Ishikawa (cell line): Measurements from ENCODE around the gene RIPK3.

Experiments used
- CEBPB ChIP-seq: IDR thresholded peaks from 2 replicates; pipeline ENCODE4 v1.6.1; 2012
- CREB1 ChIP-seq: IDR thresholded peaks from 2 replicates; pipeline ENCODE4 v1.6.1; 2012; ENCODE audit warnings: low read depth
- EGR1 ChIP-seq: IDR thresholded peaks from 2 replicates; pipeline ENCODE4 v1.6.1; 2012
- EP300 ChIP-seq: IDR thresholded peaks from 2 replicates; pipeline ENCODE4 v1.6.1; 2012; ENCODE audit warnings: borderline replicate concordance
- FOXM1 ChIP-seq: IDR thresholded peaks from 2 replicates; pipeline ENCODE4 v1.6.1; 2012; ENCODE audit warnings: low read depth, borderline replicate concordance
- NFIC ChIP-seq: IDR thresholded peaks from 2 replicates; pipeline ENCODE4 v1.6.1; 2012
- RAD21 ChIP-seq: IDR thresholded peaks from 2 replicates; pipeline ENCODE4 v1.6.1; 2012; ENCODE audit warnings: low read depth
- REST ChIP-seq: IDR thresholded peaks from 2 replicates; pipeline ENCODE4 v1.6.1; 2012; ENCODE audit warnings: low read depth, mild to moderate bottlenecking
- TAF1 ChIP-seq: IDR thresholded peaks from 2 replicates; pipeline ENCODE4 v1.6.1; 2012; ENCODE audit warnings: low read depth, mild to moderate bottlenecking
- TCF12 ChIP-seq: IDR thresholded peaks from 2 replicates; pipeline ENCODE4 v1.6.1; 2012; ENCODE audit warnings: low read depth
- TEAD4 ChIP-seq: IDR thresholded peaks from 2 replicates; pipeline ENCODE4 v1.6.1; 2012
- USF1 ChIP-seq: IDR thresholded peaks from 2 replicates; pipeline ENCODE4 v1.6.1; 2012
- YY1 ChIP-seq: IDR thresholded peaks from 2 replicates; pipeline ENCODE4 v1.6.1; 2012; ENCODE audit warnings: low read depth
- ZBTB7A ChIP-seq: IDR thresholded peaks from 2 replicates; pipeline ENCODE4 v1.6.1; 2012; ENCODE audit warnings: low read depth
- TF ChIP-seq, protein P1 (sequence below): IDR thresholded peaks from 2 replicates; pipeline ENCODE4 v1.6.1; 2012

The RIPK3 gene

GRCh38 chr14:24322672-24323071 is 17.1 kb downstream of the RIPK3 start:
- no peak for TF ChIP-seq TAF1
- no peak for TF ChIP-seq TCF12
- TF ChIP-seq EP300, result no peak
- TF ChIP-seq, protein P1, sequence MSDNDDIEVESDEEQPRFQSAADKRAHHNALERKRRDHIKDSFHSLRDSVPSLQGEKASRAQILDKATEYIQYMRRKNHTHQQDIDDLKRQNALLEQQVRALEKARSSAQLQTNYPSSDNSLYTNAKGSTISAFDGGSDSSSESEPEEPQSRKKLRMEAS, result no peak
- no peak for TF ChIP-seq CREB1

GRCh38 chr14:24321212-24321975 is 18.4 kb downstream of the RIPK3 start:
- TF ChIP-seq USF1 (no peak), REST (no peak), FOXM1 (no peak), CEBPB (no peak), EP300 (no peak), EGR1 (no peak), TAF1 (no peak), ZBTB7A (no peak), CREB1 (no peak), NFIC (no peak), YY1 (no peak), TCF12 (no peak), RAD21 (no peak)
- TF ChIP-seq, protein P1, result no peak

DNA sequence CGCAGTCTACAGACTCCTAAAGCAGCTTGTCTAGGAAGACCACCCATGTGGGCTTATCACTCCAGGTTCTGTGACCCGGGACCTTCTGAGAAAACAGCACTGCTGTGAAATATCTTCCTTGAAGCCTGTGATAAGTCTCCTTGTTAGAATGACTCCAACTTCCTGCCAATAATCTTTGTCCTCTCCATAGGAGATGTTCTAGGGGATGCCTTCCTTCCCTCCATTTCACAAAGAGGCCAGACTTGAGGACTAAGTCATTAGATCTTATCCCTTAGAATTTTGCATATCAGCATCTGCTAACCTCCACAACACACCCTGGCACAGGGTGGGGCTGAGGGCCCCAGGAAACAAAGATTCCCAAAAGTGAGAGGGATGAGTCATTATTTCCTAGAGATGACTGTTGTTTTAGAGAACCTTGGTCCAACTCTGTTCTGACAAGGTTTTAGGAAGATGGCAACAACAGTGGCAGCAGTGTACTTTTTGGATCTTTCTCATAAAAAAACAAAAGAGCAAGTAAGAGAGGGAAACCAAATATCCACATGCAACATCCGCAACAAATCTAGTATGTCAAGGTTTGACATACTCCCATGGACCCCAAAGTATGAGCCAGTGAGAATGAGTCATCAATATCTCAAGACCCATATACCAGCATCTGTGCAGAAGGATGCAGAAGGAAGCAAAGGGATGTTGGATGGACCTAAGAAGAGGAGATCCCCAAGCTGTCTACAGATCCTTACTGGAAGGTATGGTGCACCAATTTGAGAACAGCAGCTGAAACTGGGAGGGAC is 22.5 kb downstream of the RIPK3 start:
- TF ChIP-seq CREB1 (no peak), REST (no peak)

DNA sequence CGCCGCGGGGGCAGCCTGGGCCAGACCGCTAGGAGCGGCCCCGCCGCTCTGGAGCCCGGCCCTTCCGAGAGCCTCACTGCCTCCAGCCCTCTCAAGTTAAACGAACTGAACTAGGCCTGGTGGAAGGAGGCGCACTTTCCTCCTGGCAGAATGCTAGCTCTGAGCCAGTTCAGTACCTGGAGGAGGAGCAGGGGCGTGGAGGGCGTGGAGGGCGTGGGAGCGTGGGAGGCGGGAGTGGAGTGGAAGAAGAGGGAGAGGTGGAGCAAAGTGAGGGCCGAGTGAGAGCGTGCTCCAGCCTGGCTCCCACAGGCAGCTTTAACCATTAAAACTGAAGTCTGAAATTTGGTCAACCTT is 23.2 kb downstream of the RIPK3 start:
- TF ChIP-seq TAF1, result no peak
- no peak for TF ChIP-seq USF1
- no peak for TF ChIP-seq EGR1
- no peak for TF ChIP-seq REST
- TF ChIP-seq CREB1, result no peak
- TF ChIP-seq TCF12, result no peak
- no peak for TF ChIP-seq TEAD4
- no peak for TF ChIP-seq FOXM1
- TF ChIP-seq ZBTB7A, result no peak
- no peak for TF ChIP-seq NFIC
